Dedifferentiated amniotic fluid mesenchymal stem cell (primary cell): ENCODE measurements around the gene ARTN.

ENCODE experiments used
- DNase-seq: peaks from one replicate; pipeline ENCODE4 v3.0.0-alpha.2; 2016; ENCODE audit errors: extremely low spot score

Gene ARTN

DNA sequence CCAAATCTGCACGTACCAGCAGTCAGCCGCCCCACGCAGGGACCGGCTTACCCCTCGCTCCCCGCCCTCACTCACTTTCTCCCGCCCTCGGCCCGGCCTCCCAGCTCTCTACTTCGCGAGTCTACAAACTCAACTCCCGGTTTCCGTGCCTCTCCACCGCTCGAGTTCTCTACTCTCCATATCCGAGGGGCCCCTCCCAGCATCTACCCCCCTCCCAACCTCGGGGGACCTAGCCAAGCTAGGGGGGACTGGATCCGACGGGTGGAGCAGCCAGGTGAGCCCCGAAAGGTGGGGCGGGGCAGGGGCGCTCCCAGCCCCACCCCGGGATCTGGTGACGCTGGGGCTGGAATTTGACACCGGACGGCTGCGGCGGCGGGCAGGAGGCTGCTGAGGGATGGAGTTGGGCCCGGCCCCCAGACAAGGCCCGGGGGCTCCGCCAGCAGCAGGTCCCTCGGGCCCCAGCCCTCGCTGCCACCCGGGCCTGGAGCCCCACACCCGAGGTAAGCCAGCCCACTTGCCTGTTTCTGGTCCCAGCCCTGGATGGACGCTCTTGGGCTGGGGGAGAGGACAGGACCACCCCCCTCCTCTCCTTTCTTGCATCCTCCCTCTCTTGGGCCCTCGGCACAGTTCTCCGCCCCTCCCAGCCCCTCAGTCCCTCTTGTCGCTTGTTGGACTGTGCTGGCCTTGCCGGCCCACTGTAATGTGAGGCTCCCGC lies at the start of gene ARTN:
ARTN (plus strand) TSS at position 416 of the 715 bp plus-strand sequence. CDS start 1,856 bp downstream, outside the sequence.
- DNase-seq = no peak

DNA sequence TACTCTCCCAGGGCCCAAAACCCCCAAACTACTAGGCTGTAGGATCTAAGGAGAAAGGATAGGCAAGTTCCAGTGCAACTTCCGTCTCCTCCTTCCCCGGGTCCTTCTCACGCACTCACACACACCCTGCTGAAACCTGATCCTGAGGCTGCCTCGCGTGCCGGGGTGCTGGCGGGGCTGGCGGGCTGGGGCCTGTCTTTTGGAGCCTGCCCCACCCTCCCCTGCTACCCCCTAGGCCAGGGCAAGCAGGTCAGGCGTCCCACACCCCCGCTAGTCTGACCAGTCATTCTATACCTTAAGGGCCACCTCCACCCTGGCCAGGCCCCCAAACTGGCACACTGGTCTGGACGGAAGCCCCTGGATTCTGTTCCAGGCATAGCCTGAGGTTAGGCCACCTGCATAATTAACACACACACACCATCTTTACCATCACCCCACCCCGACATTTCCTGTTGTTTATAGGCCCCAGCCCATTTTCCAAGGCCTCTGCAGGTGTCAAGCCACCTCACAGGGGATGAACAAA lies 48.3 kb upstream of the ARTN start:
- no peak for DNase-seq

- no peak for DNase-seq
Observed at GRCh38 chr1:43887748-43888147, 45.9 kb upstream of the ARTN start.

DNA sequence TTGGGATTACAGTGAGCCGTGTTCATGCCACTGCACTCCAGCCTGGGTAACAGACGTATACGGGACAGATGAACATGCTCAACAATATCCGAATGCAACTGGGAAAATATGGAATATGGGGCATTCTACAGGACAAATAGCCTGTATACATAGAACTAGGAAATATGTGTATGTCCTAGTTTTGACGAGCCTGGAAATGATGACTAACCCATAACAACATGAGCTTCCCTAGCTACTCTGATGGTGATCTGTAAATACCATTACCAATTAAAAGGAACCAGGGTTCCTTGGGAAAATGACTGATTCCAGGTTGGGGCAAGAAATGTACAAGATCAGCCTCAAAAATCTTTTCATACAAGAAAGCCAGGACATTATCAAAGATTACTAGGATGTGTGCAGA lies 42.8 kb upstream of the ARTN start:
- DNase-seq = no peak

DNA sequence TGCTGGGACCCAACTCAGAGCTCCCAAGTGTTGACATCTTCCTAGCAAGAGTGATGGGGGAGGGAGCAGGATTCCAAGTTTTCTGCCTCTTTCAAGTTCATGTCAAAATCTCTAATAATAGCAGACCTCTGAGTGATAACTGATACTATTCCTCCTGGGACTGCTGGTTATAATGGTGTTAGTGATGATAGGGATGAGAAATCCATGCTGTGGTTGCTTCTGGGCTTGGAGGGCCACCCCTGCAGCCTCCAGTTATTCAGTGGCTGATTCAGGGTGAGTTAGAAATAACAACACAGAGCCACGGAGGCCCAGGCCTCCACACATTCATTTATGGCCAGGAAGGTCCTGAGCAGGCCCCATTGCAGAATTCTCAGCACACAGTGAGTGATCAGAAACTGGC lies 40.6 kb upstream of the ARTN start:
- no peak for DNase-seq

DNA sequence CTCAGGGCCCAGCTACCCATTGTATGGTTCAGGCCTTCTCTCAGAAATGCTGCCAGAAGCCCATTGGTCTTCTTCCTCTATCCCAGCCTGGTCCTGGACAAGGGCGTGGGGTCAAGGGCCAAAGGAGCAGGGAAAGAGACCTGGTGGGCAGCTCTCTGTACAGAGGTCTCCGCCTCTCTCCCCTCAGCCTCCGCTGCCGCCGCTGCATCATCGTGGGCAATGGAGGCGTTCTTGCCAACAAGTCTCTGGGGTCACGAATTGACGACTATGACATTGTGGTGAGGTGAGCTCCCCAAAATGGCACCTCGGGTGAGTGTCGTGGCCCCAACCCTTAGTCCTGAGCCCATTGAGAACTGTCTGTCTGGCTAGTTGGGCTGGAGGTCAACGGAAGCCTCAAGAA lies 34.6 kb upstream of the ARTN start:
- no peak for DNase-seq

DNA sequence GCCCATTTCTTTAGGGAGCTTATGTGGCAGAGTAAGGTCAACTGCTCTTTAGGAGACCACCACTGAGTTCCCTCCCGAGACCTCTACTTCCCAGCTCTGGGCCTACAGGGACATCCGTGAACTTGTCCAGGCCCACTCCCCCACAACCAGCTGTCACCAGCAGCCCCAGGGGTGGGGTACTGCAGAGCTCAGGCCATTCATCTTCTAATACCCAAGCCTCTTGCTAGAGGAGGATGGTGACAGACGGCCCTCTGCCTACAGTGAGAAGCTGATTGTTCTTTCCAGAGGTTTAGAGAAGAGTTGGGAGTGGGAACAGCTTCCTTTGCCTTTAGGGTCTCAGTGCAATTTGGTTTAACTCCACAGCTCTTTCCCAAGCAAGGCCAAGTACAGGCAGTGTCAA lies 33.2 kb upstream of the ARTN start:
- no peak for DNase-seq

DNA sequence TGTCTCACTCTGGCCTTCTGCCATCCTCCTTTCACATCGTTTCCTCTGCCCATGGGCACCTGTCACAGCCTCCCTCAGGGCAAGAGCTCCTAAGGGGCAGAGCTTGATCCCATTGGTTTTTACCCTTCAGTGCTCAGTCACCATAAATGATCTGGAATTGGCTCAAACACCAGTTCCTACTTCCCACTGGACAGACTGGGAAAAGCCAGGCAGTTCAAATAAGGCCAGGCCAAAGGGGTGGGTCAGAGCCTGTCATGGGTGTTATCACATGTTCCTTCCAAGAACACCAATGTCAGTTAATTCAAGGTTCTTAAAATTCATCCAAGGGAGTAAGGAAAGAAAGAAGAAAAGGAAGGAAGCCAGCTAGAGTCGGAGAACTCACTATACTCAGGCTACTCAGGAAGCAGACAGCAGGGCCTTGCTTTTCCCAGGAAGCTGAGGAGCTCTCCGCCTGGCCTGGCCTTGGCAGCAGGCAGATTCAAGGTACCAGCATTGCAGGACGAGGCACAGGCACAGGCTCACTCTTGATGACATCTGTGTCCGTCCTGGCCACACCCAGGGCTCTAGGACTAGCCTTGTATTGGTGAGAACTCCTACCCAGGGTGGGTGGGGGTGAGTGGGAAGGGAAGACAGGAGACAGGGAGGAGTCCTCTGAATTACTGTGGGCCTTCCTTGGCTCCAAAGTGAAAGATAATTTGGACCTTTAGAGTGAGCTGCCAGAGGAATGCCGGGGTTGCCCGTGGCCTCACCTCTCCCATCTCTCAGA lies 32.2 kb upstream of the ARTN start:
- no peak for DNase-seq

DNA sequence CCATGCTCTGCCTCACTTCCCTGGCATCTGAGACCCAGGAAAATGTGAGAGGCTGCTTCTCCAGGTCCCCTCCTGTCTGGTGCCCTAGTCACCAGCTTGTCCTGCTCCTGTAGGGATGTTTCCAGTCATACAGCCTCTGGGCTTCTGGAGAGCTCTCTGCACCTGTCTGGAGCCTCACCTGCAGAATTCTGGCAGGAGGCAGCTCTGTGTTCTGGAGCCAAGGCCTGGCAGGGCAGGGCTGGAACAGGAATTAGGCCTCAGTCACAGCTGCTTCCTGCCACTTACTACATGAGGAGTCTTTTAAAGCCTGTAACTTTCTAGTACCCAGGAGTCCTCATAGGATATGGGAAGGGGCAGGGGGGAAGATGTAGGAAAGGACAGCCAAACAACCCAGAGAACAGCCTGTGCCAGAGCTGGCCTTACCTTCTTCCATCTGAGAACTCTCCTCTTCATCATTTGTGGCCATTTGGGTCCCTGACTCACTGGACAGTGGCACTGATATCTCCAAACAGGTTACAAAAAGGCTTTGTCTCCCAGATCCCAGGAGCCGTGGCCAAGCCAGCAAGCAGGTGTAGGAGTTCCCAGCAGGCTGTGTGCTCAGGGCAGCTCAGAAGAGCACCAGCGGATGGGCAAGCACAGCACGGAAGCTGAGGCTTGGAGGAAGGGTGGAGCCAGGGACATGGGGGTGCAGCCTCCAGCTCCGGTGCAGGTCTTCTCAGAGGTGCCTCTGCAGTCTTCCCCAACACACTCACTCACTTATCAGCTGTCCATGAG lies 31.4 kb upstream of the ARTN start:
- DNase-seq = no peak

DNA sequence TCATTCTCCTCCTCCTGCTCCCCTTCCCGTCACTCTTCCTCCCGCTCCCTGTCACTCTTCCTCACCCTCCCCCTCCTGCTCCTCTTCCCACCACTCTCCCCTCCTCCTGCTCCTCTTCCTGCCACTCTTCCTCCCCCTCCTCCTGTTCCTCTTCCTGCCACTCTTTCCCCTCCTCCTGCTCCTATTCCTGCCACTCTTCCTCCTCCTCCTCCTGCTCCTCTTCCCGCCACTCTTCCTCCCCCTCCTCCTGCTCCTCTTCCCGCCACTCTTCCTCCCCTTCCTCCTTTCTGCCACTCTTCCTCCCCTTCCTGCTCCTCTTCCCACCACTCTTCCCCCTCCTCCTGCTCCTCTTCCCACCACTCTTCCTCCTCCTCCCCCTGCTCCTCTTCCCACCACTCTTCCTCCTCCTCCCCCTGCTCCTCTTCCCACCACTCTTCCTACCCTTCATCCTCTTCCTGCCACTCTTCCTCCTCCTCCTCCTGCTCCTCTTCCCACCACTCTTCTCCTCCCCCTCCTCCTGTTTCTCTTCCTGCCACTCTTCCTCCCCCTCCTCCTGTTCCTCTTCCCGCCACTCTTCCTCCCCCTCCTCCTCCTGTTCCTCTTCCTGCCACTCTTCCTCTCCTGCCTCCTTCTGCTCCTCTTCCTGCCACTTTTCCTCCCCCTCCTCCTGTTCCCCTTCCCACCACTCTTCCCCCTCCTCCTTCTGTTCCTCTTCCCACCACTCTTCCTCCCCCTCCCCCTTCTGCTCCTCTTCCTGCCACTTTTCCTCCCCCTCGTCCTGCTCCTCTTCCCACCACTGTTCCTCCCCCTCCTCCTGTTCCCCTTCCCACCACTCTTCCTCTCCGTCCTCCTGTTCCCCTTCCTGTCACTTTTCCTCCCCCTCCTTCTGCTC lies 28.7 kb upstream of the ARTN start:
- DNase-seq = no peak

DNA sequence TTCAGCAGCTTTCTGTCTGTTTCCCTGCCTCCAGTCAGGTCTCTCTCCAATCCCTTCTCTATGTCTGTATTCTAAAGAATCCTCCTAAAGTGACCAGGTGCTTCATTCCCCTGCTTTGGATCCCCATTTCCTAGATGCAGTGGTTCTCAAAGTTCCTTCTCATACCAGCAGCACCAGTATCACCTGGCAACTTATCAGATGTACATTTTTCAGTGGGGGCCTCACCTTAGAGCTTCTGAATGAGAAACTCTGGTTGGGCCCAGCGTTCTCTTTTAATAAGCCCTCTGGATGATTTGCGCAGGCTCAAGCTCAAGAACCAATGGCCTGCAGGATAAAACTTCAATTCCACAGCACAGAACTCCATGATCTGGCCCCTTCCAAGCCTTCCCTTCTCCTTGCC lies 25.4 kb upstream of the ARTN start:
- DNase-seq = no peak

- DNase-seq = no peak
Observed at GRCh38 chr1:43908858-43909257, 24.7 kb upstream of the ARTN start.

DNA sequence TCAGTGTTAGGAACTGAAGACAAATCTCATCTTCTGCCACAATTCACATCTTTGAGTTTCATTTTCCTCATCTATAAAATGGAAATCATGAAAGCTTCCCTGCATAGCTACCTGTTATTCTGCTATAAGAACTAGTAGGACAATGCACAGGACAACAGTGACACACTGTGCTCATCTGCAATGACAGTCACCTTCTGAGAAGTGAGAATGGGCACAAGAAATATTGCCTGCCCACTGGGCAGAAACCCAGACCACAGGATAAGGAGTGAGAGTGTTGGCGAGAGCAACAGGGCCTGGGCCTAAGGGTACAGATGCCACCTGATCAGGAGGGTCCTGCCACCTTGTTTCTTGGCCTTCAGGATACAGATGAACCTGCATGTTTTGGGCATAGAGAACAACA lies 23.3 kb upstream of the ARTN start:
- no peak for DNase-seq

- DNase-seq = peak; percentile 67
Observed at GRCh38 chr1:43912607-43913006, 21.0 kb upstream of the ARTN start.

GRCh38 chr1:43913051-43913501 lies 20.5 kb upstream of the ARTN start:
- no peak for DNase-seq

DNA sequence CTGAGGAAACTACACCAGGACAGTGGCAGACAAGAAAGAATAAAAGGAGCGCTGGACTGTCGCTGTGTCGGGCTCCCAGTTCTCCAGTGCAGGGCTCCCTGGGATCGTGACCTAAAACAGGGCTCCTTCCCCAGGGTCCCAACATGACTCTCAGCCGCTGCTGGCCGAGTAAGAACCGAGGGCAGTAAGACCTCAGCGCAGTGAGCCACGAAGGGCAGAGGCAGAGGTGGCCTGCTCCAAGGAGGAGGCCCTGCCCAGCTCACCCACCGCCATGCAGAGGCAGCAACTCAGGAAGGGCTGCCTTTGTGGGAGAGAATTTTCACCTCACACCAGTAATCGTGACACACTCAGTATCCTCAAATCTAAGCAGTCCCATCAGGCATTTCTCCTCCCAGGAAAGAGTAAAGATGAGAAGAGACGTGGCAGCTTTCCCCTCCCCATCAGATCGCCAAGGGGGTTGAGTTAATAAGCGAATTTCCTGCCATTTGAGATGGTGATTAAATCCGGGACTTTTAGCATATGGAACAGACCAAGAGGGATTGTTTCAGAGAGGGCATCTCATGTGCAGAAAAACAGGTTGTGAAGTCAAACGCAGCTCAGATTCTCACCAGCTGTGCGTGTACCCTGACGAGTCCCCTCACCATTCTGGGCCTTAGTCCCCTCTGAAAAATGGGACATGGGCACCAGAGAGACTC lies 19.8 kb upstream of the ARTN start:
- DNase-seq = no peak

- no peak for DNase-seq
Observed at GRCh38 chr1:43914576-43915525, 18.8 kb upstream of the ARTN start.

DNA sequence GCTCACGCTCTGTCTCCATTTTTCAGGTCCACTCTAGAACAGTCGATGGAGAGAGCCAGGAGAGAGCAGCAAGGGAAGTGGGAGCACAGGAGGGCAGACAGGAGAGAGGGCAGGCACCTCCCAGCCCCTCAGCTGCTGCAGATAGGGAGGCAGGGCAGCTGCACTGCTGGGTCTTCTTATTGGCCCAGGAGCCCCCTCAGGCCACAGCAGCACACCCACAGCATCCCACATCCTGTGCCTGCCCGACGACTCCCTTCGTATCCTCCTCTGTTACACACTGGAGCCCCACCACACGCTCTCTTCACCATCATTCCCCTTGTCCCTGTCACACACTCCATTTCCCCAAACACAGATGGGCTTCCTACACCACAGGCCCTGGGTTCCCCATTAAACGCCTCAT lies 13.7 kb upstream of the ARTN start:
- no peak for DNase-seq

DNA sequence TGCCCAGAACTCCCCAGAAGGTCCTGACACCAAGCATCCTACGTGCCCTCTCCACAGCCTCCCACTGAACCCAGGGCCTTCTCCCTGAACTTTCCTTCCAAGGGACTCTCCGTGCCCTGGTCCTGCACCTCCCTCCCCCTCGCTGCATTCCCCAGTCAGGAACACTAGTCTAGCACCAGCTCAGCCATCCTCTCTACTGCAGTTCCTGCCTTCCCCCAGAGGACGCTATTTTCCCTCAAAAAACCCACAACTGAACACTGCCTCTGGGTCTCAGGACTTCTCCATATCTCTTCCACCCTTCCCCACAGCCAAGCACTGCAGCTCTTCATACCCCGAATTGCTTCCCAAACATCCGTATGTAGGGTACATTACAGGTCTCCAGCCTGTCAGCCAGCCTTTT lies 12.6 kb upstream of the ARTN start:
- no peak for DNase-seq

DNA sequence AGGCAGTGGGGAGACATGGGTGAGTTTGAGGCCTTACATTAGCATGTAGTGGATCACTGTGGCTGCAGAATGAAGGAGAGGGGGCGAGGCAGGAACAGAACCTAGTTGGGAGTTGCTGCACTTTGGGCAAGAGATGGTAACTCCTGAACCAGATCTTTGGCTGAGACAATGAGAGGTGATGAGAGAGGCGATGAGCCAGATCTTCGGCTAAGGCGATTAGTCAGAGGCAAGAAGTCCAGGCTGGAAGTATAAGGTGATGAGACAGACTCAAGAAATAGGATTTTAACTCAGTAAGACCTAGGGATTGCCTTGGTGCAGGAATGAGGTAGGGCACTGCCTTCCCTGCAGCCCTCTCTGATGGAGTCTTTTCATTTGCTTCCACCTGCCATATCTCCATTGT lies 9.1 kb upstream of the ARTN start:
- DNase-seq = no peak
